ENCODE data around the gene MAN2C1. TPM values are rescaled to one million over a fixed set of nuclear protein-coding genes. Genes with fewer than 3 reads are reported as not detected.

The MAN2C1 gene
- total RNA-seq, 1 donor from 2014 or later: 80.8 TPM

GRCh38 chr15:75364881-75365280, 3.5 kb downstream of the MAN2C1 start:
- Histone ChIP-seq H3K36me3 (ENCODE audit: insufficient read depth, low read length) (peaks cover 18% of the 10 kb centered on the region), H3K27ac (ENCODE audit: low read depth, low read length) (no peak overlapping the region), H3K79me2 (ENCODE audit: insufficient read depth, low read length) (peaks cover 12% of the 10 kb centered on the region), H4K20me1 (ENCODE audit: insufficient read depth, low read length) (peaks cover 24% of the 10 kb centered on the region), H2AFZ (ENCODE audit: low read depth, low read length) (no peak overlapping the region), H3K9me3 (ENCODE audit: insufficient read depth, low read depth, low read length) (no peaks in the 10 kb centered on the region), H3K27me3 (ENCODE audit: insufficient read depth, low read length) (no peaks in the 10 kb centered on the region), H3K4me3 (ENCODE audit: insufficient read depth, low read depth, low read length) (no peak overlapping the region), H3K4me1 (ENCODE audit: insufficient read depth, low read length) (peaks cover 16% of the 10 kb centered on the region), H3K9ac (ENCODE audit: low read length) (no peak overlapping the region), H3K4me2 (ENCODE audit: low read length) (no peak overlapping the region)
- Mint-ChIP-seq H3K27me3 (ENCODE audit: low read depth, unreplicated experiment) (no peaks in the 10 kb centered on the region), H3K36me3 (ENCODE audit: low read depth, unreplicated experiment) (peaks cover 12% of the 10 kb centered on the region), H3K9me3 (ENCODE audit: unreplicated experiment) (no peaks in the 10 kb centered on the region), H3K27ac (ENCODE audit: unreplicated experiment) (no peak overlapping the region), H3K4me1 (ENCODE audit: low read depth, unreplicated experiment) (peaks cover 12% of the 10 kb centered on the region), H3K4me3 (ENCODE audit: unreplicated experiment) (no peak overlapping the region)
- DNase-seq (ENCODE audit: low read depth) (no peak), FAIRE-seq (no peak)
- TF ChIP-seq CTCF (IDR thresholded peaks at IDR 0.05; ENCODE audit: insufficient read depth, low read depth, low read length) (no peak), EZH2 (IDR thresholded peaks at IDR 0.05; ENCODE audit: insufficient read depth, low read length) (no peak)

DNA sequence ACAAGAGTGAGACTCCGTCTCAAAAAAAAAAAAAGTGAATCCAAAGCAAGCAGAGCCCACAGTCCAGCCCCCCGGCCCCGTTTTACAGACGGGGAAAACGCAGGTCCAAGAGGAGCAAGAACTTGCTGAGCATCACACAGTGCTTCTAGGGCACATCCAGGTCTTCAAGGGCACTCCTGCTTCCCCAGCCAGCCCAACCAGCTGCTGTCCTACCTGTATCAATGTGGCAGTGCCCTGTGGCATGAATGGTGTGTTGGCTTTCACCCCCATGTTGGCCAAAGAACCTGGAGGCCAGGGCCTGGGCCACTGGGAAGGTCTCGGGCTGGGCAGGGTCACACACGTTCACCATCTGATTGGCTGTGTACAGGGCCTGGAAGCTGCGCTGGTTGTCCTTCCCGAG, 4.6 kb downstream of the MAN2C1 start:
- TF ChIP-seq EZH2 (IDR thresholded peaks at IDR 0.05; ENCODE audit: insufficient read depth, low read length): no peak
- no peak for TF ChIP-seq CTCF (IDR thresholded peaks at IDR 0.05; ENCODE audit: insufficient read depth, low read depth, low read length)
- FAIRE-seq (no peak), DNase-seq (ENCODE audit: low read depth) (no peak)
- Histone ChIP-seq H3K4me3 (ENCODE audit: insufficient read depth, low read depth, low read length) (no peak overlapping the region), H3K9me3 (ENCODE audit: insufficient read depth, low read depth, low read length) (no peaks in the 10 kb centered on the region), H3K27ac (ENCODE audit: low read depth, low read length) (no peak overlapping the region), H3K79me2 (ENCODE audit: insufficient read depth, low read length) (peaks cover 6% of the 10 kb centered on the region), H3K9ac (ENCODE audit: low read length) (no peak overlapping the region), H2AFZ (ENCODE audit: low read depth, low read length) (no peak overlapping the region), H3K36me3 (ENCODE audit: insufficient read depth, low read length) (peaks cover 18% of the 10 kb centered on the region), H3K4me1 (ENCODE audit: insufficient read depth, low read length) (peaks cover 7% of the 10 kb centered on the region), H3K4me2 (ENCODE audit: low read length) (no peak overlapping the region), H3K27me3 (ENCODE audit: insufficient read depth, low read length) (no peaks in the 10 kb centered on the region), H4K20me1 (ENCODE audit: insufficient read depth, low read length) (peaks cover 24% of the 10 kb centered on the region)
- no peaks in the 10 kb centered on the region for H3K9me3 Mint-ChIP-seq (ENCODE audit: unreplicated experiment)
- H3K4me1 Mint-ChIP-seq (ENCODE audit: low read depth, unreplicated experiment): peaks cover 3% of the 10 kb centered on the region
- H3K27me3 Mint-ChIP-seq (ENCODE audit: low read depth, unreplicated experiment): no peaks in the 10 kb centered on the region
- peaks cover 12% of the 10 kb centered on the region for H3K36me3 Mint-ChIP-seq (ENCODE audit: low read depth, unreplicated experiment)
- H3K27ac Mint-ChIP-seq (ENCODE audit: unreplicated experiment): no peak overlapping the region
- no peak overlapping the region for H3K4me3 Mint-ChIP-seq (ENCODE audit: unreplicated experiment)

- Mint-ChIP-seq H3K9me3 (ENCODE audit: unreplicated experiment) (no peaks in the 10 kb centered on the region), H3K27me3 (ENCODE audit: low read depth, unreplicated experiment) (no peaks in the 10 kb centered on the region), H3K36me3 (ENCODE audit: low read depth, unreplicated experiment) (peaks cover 12% of the 10 kb centered on the region), H3K4me1 (ENCODE audit: low read depth, unreplicated experiment) (peaks cover 3% of the 10 kb centered on the region), H3K4me3 (ENCODE audit: unreplicated experiment) (no peak overlapping the region), H3K27ac (ENCODE audit: unreplicated experiment) (no peak overlapping the region)
- no peak for DNase-seq (ENCODE audit: low read depth)
- Histone ChIP-seq H4K20me1 (ENCODE audit: insufficient read depth, low read length) (peaks cover 24% of the 10 kb centered on the region), H3K4me3 (ENCODE audit: insufficient read depth, low read depth, low read length) (no peak overlapping the region), H3K4me2 (ENCODE audit: low read length) (no peak overlapping the region), H3K9me3 (ENCODE audit: insufficient read depth, low read depth, low read length) (no peaks in the 10 kb centered on the region), H3K79me2 (ENCODE audit: insufficient read depth, low read length) (peaks cover 6% of the 10 kb centered on the region), H3K27ac (ENCODE audit: low read depth, low read length) (no peak overlapping the region), H3K4me1 (ENCODE audit: insufficient read depth, low read length) (peaks cover 6% of the 10 kb centered on the region), H3K36me3 (ENCODE audit: insufficient read depth, low read length) (peaks cover 21% of the 10 kb centered on the region), H3K9ac (ENCODE audit: low read length) (no peak overlapping the region), H3K27me3 (ENCODE audit: insufficient read depth, low read length) (no peaks in the 10 kb centered on the region), H2AFZ (ENCODE audit: low read depth, low read length) (no peak overlapping the region)
- no peak for TF ChIP-seq CTCF (IDR thresholded peaks at IDR 0.05; ENCODE audit: insufficient read depth, low read depth, low read length)
- TF ChIP-seq EZH2 (IDR thresholded peaks at IDR 0.05; ENCODE audit: insufficient read depth, low read length): no peak
- FAIRE-seq: no peak
These were observed 5.7 kb downstream of the MAN2C1 start for GRCh38 chr15:75362642-75363249.
